Hematopoietic multipotent progenitor cell treated with erythropoietin and hydrocortisone succinate and interleukin-3 and kit ligand, for 8 days (in vitro differentiated cells): Measurements from ENCODE around the gene CARD8.

Experiments used
- DNase-seq: peaks from one replicate; pipeline ENCODE4 v3.0.0-alpha.2; 2015

CARD8 gene

GRCh38 chr19:48203794-48204628, 51.7 kb downstream of the CARD8 start:
- peak; percentile 98 for DNase-seq

GRCh38 chr19:48203222-48203793, 52.4 kb downstream of the CARD8 start:
- DNase-seq, result peak; percentile 75

GRCh38 chr19:48196933-48197665, 58.6 kb downstream of the CARD8 start:
- DNase-seq, result no peak

GRCh38 chr19:48196321-48196763, 59.4 kb downstream of the CARD8 start:
- DNase-seq, result no peak

GRCh38 chr19:48194844-48195830, 60.6 kb downstream of the CARD8 start:
- DNase-seq, result no peak

GRCh38 chr19:48194041-48194843, 61.5 kb downstream of the CARD8 start:
- DNase-seq, result peak; percentile 28

GRCh38 chr19:48192750-48193149, 63.0 kb downstream of the CARD8 start:
- no peak for DNase-seq

GRCh38 chr19:48190885-48191284, 64.8 kb downstream of the CARD8 start:
- no peak for DNase-seq

- DNase-seq, result peak; percentile 33
Measured at GRCh38 chr19:48190288-48190884, 65.3 kb downstream of the CARD8 start.

- DNase-seq, result no peak
Measured at GRCh38 chr19:48186541-48186991, 69.1 kb downstream of the CARD8 start.

GRCh38 chr19:48186015-48186414, 69.7 kb downstream of the CARD8 start:
- no peak for DNase-seq

GRCh38 chr19:48183356-48183755, 72.4 kb downstream of the CARD8 start:
- DNase-seq, result no peak

- DNase-seq, result no peak
Measured at GRCh38 chr19:48182434-48182833, 73.3 kb downstream of the CARD8 start.

- no peak for DNase-seq
Measured at GRCh38 chr19:48181505-48181904, 74.2 kb downstream of the CARD8 start.

- DNase-seq, result no peak
Measured at GRCh38 chr19:48176226-48176625, 79.5 kb downstream of the CARD8 start.

- DNase-seq, result no peak
Measured at GRCh38 chr19:48175578-48175977, 80.1 kb downstream of the CARD8 start.

- no peak for DNase-seq
Measured at GRCh38 chr19:48174445-48175030, 81.2 kb downstream of the CARD8 start.

- DNase-seq, result no peak
Measured at GRCh38 chr19:48171710-48172109, 84.0 kb downstream of the CARD8 start.

GRCh38 chr19:48170817-48171347, 84.8 kb downstream of the CARD8 start:
- peak; percentile 21 for DNase-seq
